Astrocyte (in vitro differentiated cells and primary cell): ENCODE measurements around the gene ELP4. TPM values are rescaled to one million over a fixed set of nuclear protein-coding genes. Genes with fewer than 3 reads are reported as not detected.

Experiments
- DNase-seq: peaks from one replicate; pipeline ENCODE4 v3.0.0-alpha.2; 2010; ENCODE audit warnings: low read depth
- FAIRE-seq: peaks from 2 replicates; lab custom pipeline; 2011; peaks lifted over from hg19 to GRCh38; lab: Jason Lieb, UNC
- H2AFZ ChIP-seq: 2 replicates; pipeline ENCODE4 v1.6.0; 2012; ENCODE audit warnings: low read depth, low read length, inconsistent platforms
- H3K27ac ChIP-seq: 2 replicates; pipeline ENCODE4 v1.5.1; 2011; ENCODE audit warnings: low read depth, low read length, inconsistent platforms
- H3K27me3 ChIP-seq: 2 replicates; pipeline ENCODE4 v1.6.0; 2011; ENCODE audit warnings: low read length, inconsistent platforms; ENCODE audit not compliant: insufficient read depth
- H3K36me3 ChIP-seq: 2 replicates; pipeline ENCODE4 v1.5.1; 2011; ENCODE audit warnings: low read length, inconsistent platforms; ENCODE audit not compliant: insufficient read depth
- H3K4me1 ChIP-seq: 2 replicates; pipeline ENCODE4 v1.5.1; 2011; ENCODE audit warnings: low read length, inconsistent platforms; ENCODE audit not compliant: insufficient read depth
- H3K4me2 ChIP-seq: 2 replicates; pipeline ENCODE4 v1.6.0; 2012; ENCODE audit warnings: low read length, inconsistent platforms
- H3K4me3 ChIP-seq: 2 replicates; pipeline ENCODE4 v1.5.1; 2011; ENCODE audit warnings: low read depth, mild to moderate bottlenecking, low read length, inconsistent platforms; ENCODE audit not compliant: insufficient read depth
- H3K79me2 ChIP-seq: 2 replicates; pipeline ENCODE4 v1.6.0; 2012; ENCODE audit warnings: mild to moderate bottlenecking, low read length, inconsistent platforms; ENCODE audit not compliant: insufficient read depth
- H3K9ac ChIP-seq: 2 replicates; pipeline ENCODE4 v1.6.0; 2012; ENCODE audit warnings: mild to moderate bottlenecking, low read length, inconsistent platforms
- H3K9me3 ChIP-seq: 2 replicates; pipeline ENCODE4 v1.5.1; 2012; ENCODE audit warnings: low read depth, mild to moderate bottlenecking, low read length, inconsistent platforms; ENCODE audit not compliant: insufficient read depth
- H4K20me1 ChIP-seq: 2 replicates; pipeline ENCODE4 v1.6.0; 2012; ENCODE audit warnings: low read length, inconsistent platforms; ENCODE audit not compliant: insufficient read depth
- H3K27ac Mint-ChIP-seq: one replicate; pipeline ENCODE4 v1.8.0; 2021; ENCODE audit warnings: mild to moderate bottlenecking, mixed read lengths; ENCODE audit not compliant: unreplicated experiment
- H3K27me3 Mint-ChIP-seq: one replicate; pipeline ENCODE4 v1.8.0; 2021; ENCODE audit warnings: low read depth, mixed read lengths; ENCODE audit not compliant: unreplicated experiment
- H3K36me3 Mint-ChIP-seq: one replicate; pipeline ENCODE4 v1.8.0; 2021; ENCODE audit warnings: low read depth, mixed read lengths; ENCODE audit not compliant: unreplicated experiment
- H3K4me1 Mint-ChIP-seq: one replicate; pipeline ENCODE4 v1.8.0; 2021; ENCODE audit warnings: low read depth, mixed read lengths; ENCODE audit not compliant: unreplicated experiment
- H3K4me3 Mint-ChIP-seq: one replicate; pipeline ENCODE4 v1.8.0; 2021; ENCODE audit warnings: mild to moderate bottlenecking, moderate library complexity, mixed read lengths; ENCODE audit not compliant: unreplicated experiment
- H3K9me3 Mint-ChIP-seq: one replicate; pipeline ENCODE4 v1.8.0; 2021; ENCODE audit warnings: mild to moderate bottlenecking, mixed read lengths; ENCODE audit not compliant: unreplicated experiment
- EZH2 ChIP-seq: IDR thresholded peaks from 2 replicates; pipeline ENCODE4 v1.6.1; 2012; ENCODE audit warnings: mild to moderate bottlenecking, low read length, inconsistent platforms; ENCODE audit not compliant: insufficient read depth
- total RNA-seq: library from RNA; stranded (reverse); gene quantifications from 2 replicates; pipeline ENCODE4 v1.2.1, GENCODE V29; 2021
- TF ChIP-seq, protein P1 (sequence below): IDR thresholded peaks from 2 replicates; pipeline ENCODE4 v1.5.1; 2011; ENCODE audit warnings: low read depth, mild to moderate bottlenecking, inconsistent platforms, low read length, moderate library complexity; ENCODE audit not compliant: insufficient read depth

The ELP4 gene
- total RNA-seq, 1 donor from 2014 or later, result 12.9 TPM

DNA sequence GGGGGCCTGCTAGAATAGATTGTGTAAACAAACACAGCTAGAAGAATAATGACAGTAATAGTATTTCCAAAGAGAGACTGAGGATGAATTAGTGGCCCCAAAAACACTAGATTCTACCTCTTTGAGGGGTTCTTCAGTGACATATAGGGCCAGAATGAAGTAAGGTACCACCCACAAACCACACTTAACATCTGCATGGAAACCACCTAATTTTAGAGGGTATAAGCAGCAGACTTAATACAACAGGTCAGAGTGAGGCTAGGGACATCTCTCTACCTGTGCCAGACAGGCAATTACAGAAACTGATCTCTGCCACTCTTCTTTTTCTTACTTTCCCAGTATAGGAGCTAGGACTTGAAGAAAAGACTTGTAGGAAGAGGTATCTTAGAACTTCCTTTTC is 20.1 kb downstream of the ELP4 start:
- Mint-ChIP-seq H3K27me3 (no peaks in the 10 kb centered on the region), H3K4me1 (no peaks in the 10 kb centered on the region), H3K9me3 (no peaks in the 10 kb centered on the region), H3K36me3 (peaks cover under 1% of the 10 kb centered on the region), H3K4me3 (no peak overlapping the region), H3K27ac (no peak overlapping the region)
- Histone ChIP-seq H3K4me1 (no peaks in the 10 kb centered on the region), H3K9me3 (no peaks in the 10 kb centered on the region), H3K36me3 (no peaks in the 10 kb centered on the region), H2AFZ (no peak overlapping the region), H3K4me2 (no peak overlapping the region), H3K27ac (no peak overlapping the region), H3K27me3 (no peaks in the 10 kb centered on the region), H3K9ac (no peak overlapping the region), H3K79me2 (no peaks in the 10 kb centered on the region), H4K20me1 (no peaks in the 10 kb centered on the region), H3K4me3 (no peak overlapping the region)
- DNase-seq, result no peak
- no peak for FAIRE-seq
- TF ChIP-seq EZH2, result no peak
- TF ChIP-seq, protein P1, sequence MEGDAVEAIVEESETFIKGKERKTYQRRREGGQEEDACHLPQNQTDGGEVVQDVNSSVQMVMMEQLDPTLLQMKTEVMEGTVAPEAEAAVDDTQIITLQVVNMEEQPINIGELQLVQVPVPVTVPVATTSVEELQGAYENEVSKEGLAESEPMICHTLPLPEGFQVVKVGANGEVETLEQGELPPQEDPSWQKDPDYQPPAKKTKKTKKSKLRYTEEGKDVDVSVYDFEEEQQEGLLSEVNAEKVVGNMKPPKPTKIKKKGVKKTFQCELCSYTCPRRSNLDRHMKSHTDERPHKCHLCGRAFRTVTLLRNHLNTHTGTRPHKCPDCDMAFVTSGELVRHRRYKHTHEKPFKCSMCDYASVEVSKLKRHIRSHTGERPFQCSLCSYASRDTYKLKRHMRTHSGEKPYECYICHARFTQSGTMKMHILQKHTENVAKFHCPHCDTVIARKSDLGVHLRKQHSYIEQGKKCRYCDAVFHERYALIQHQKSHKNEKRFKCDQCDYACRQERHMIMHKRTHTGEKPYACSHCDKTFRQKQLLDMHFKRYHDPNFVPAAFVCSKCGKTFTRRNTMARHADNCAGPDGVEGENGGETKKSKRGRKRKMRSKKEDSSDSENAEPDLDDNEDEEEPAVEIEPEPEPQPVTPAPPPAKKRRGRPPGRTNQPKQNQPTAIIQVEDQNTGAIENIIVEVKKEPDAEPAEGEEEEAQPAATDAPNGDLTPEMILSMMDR, result no peak

DNA sequence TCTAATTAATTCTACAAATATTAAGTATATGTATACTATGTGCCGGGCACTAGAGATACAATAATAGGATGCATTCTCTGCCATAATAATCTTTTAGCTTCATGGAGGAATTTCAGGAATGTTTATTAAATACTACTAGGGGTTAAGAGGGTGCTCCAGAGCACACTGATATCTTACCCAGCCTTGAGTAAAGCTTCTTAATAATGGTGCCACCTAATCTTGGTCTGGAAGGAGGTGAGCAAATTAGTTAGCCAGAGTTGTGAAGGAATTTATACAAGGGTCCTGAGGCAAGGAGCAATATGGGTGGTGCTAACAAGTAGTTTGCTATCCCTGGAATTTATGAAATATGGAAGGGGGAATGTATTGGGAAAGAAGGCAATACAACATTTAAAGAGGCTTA is 21.7 kb downstream of the ELP4 start:
- Mint-ChIP-seq H3K27me3 (no peaks in the 10 kb centered on the region), H3K27ac (no peak overlapping the region), H3K9me3 (no peaks in the 10 kb centered on the region), H3K36me3 (no peaks in the 10 kb centered on the region), H3K4me1 (no peaks in the 10 kb centered on the region), H3K4me3 (no peak overlapping the region)
- no peaks in the 10 kb centered on the region for H3K4me1 ChIP-seq
- FAIRE-seq (no peak), DNase-seq (no peak)
- H2AFZ ChIP-seq, result no peak overlapping the region
- no peaks in the 10 kb centered on the region for H3K27me3 ChIP-seq
- H3K27ac ChIP-seq, result no peak overlapping the region
- no peak overlapping the region for H3K9ac ChIP-seq
- H3K4me2 ChIP-seq, result no peak overlapping the region
- no peaks in the 10 kb centered on the region for H3K79me2 ChIP-seq
- no peaks in the 10 kb centered on the region for H3K36me3 ChIP-seq
- H3K4me3 ChIP-seq, result no peak overlapping the region
- TF ChIP-seq, protein P1, result no peak
- no peak for TF ChIP-seq EZH2
- H3K9me3 ChIP-seq, result no peaks in the 10 kb centered on the region
- no peaks in the 10 kb centered on the region for H4K20me1 ChIP-seq

DNA sequence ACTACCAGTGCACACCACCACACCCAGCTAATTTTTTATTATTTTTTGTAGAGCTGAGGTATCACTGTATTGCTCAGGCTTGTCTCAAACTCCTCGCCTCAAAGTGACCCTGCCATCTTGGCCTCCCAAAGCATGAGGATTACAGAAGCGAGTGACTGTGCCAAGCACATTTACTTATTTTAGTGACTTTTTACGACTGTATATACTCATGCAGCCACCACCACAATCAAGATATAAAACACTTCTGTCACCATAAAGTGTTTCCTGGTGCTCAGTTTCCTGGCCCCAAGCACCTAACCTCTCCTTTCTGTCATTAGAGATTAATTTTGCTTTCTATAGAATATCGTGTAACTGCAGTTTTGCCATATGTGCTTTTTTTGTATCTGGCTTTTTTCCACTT is 25.9 kb downstream of the ELP4 start:
- FAIRE-seq (no peak), DNase-seq (no peak)
- no peaks in the 10 kb centered on the region for H3K27me3 ChIP-seq
- Mint-ChIP-seq H3K4me1 (no peaks in the 10 kb centered on the region), H3K4me3 (no peak overlapping the region), H3K36me3 (no peaks in the 10 kb centered on the region), H3K9me3 (no peaks in the 10 kb centered on the region), H3K27me3 (no peaks in the 10 kb centered on the region), H3K27ac (no peak overlapping the region)
- H3K4me3 ChIP-seq, result no peak overlapping the region
- no peak overlapping the region for H3K27ac ChIP-seq
- no peaks in the 10 kb centered on the region for H3K79me2 ChIP-seq
- no peak overlapping the region for H3K4me2 ChIP-seq
- no peaks in the 10 kb centered on the region for H3K9me3 ChIP-seq
- no peak overlapping the region for H2AFZ ChIP-seq
- no peak overlapping the region for H3K9ac ChIP-seq
- no peak for TF ChIP-seq EZH2
- TF ChIP-seq, protein P1, result no peak
- no peaks in the 10 kb centered on the region for H3K4me1 ChIP-seq
- H3K36me3 ChIP-seq, result no peaks in the 10 kb centered on the region
- H4K20me1 ChIP-seq, result no peaks in the 10 kb centered on the region
